IMR-90 (cell line): ENCODE data around the gene ARAP3. TPM values are rescaled to one million over a fixed set of nuclear protein-coding genes. Genes with fewer than 3 reads are reported as not detected.

Experiments
- ATAC-seq: fragments of 200-7000 bp; cut with Tn5 transposase; 2 replicates; pipeline ENCODE4 v1.9.1; 2020; ENCODE audit warnings: low read depth, mild to moderate bottlenecking, moderate library complexity
- BruUV-seq: library from RNA; stranded (reverse); fragments of 400-500 nt; replicated peaks from 2 replicates; lab custom pipeline; 2021; lab: Mats Ljungman, UMichigan
- CTCF ChIA-PET: fragments of 300-600 bp; formaldehyde crosslinking; extraction: SDS; loops from one replicate; lab custom pipeline; 2021; ENCODE audit warnings: antibody characterized with exemption; lab: Yijun Ruan, JAX
- POLR2A ChIA-PET: fragments of 300-600 bp; sonication (Branson Sonifier 250); formaldehyde crosslinking; loops from one replicate; lab custom pipeline; 2022; ENCODE audit warnings: antibody characterized with exemption; ENCODE audit not compliant: unreplicated experiment; lab: Charles Lee
- DNase-seq: peaks from one replicate; pipeline ENCODE4 v3.0.0; 2013
- H2AFZ ChIP-seq: replicated peaks from 2 replicates; pipeline ENCODE3; 2013; ENCODE audit warnings: low read length, mild to moderate bottlenecking; ENCODE audit not compliant: poor library complexity
- H2AK5ac ChIP-seq: 2 replicates; pipeline ENCODE4 v1.6.1; 2013; ENCODE audit warnings: low read depth, low read length, inconsistent platforms
- H2AK9ac ChIP-seq: replicated peaks from 2 replicates; pipeline ENCODE3; 2013; ENCODE audit warnings: mild to moderate bottlenecking, low read depth, low read length, moderate library complexity; ENCODE audit not compliant: poor library complexity
- H2BK120ac ChIP-seq: 2 replicates; pipeline ENCODE4 v1.6.1; 2013; ENCODE audit warnings: low read depth, low read length, inconsistent platforms
- H2BK15ac ChIP-seq: 3 replicates; pipeline ENCODE4 v1.6.1; 2013; ENCODE audit warnings: low read depth, low read length, inconsistent platforms
- H2BK20ac ChIP-seq: 2 replicates; pipeline ENCODE4 v1.6.1; 2013; ENCODE audit warnings: low read depth, mild to moderate bottlenecking, inconsistent platforms, low read length, moderate library complexity
- H2BK5ac ChIP-seq: 2 replicates; pipeline ENCODE4 v1.6.1; 2013; ENCODE audit warnings: mild to moderate bottlenecking, low read depth, low read length, inconsistent platforms; ENCODE audit not compliant: poor library complexity, severe bottlenecking
- H3K14ac ChIP-seq: replicated peaks from 2 replicates; pipeline ENCODE4 v1.6.1; 2013; ENCODE audit warnings: low read depth, low read length, inconsistent platforms
- H3K18ac ChIP-seq: 2 replicates; pipeline ENCODE4 v1.6.1; 2013; ENCODE audit warnings: low read depth, low read length, control low read depth
- H3K23ac ChIP-seq: 2 replicates; pipeline ENCODE4 v1.6.1; 2013; ENCODE audit warnings: low read depth, low read length, inconsistent platforms
- H3K27ac ChIP-seq: 2 replicates; pipeline ENCODE4 v1.5.1; 2013; ENCODE audit warnings: mild to moderate bottlenecking, control low read depth, low read length; ENCODE audit not compliant: insufficient read depth
- H3K27me3 ChIP-seq: 2 replicates; pipeline ENCODE4 v1.6.1; 2013; ENCODE audit warnings: low read length; ENCODE audit not compliant: control insufficient read depth, insufficient read depth
- H3K36me3 ChIP-seq: 2 replicates; pipeline ENCODE4 v1.6.1; 2013; ENCODE audit warnings: low read length, mixed read lengths; ENCODE audit not compliant: control insufficient read depth, insufficient read depth
- H3K4ac ChIP-seq: 2 replicates; pipeline ENCODE4 v1.6.1; 2013; ENCODE audit warnings: low read depth, low read length, inconsistent platforms
- H3K4me1 ChIP-seq: 2 replicates; pipeline ENCODE4 v1.6.1; 2013; ENCODE audit warnings: low read length, mixed read lengths; ENCODE audit not compliant: control insufficient read depth, insufficient read depth
- H3K4me2 ChIP-seq: 2 replicates; pipeline ENCODE4 v1.6.1; 2013; ENCODE audit warnings: low read depth, mild to moderate bottlenecking, control low read depth, low read length, moderate library complexity
- H3K4me3 ChIP-seq: 2 replicates; pipeline ENCODE4 v1.5.1; 2013; ENCODE audit warnings: low read depth, mild to moderate bottlenecking, control low read depth, low read length, moderate library complexity; ENCODE audit not compliant: insufficient read depth
- H3K56ac ChIP-seq: 2 replicates; pipeline ENCODE4 v1.6.1; 2013; ENCODE audit warnings: low read length, inconsistent platforms; ENCODE audit not compliant: insufficient read depth; ENCODE audit errors: extremely low read depth
- H3K79me1 ChIP-seq, 2 experiments: 2 replicates each; pipeline ENCODE4 v1.6.1; 2013; ENCODE audit warnings: low read length in 2 of 2, inconsistent platforms in 1 of 2, low read depth in 1 of 2
- H3K9ac ChIP-seq: 2 replicates; pipeline ENCODE4 v1.6.1; 2013; ENCODE audit warnings: low read depth, low read length, control low read depth
- H3K9me1 ChIP-seq: 2 replicates; pipeline ENCODE4 v1.6.1; 2013; ENCODE audit warnings: low read length, inconsistent platforms; ENCODE audit not compliant: insufficient read depth
- H3K9me3 ChIP-seq: 2 replicates; pipeline ENCODE4 v1.6.1; 2013; ENCODE audit warnings: low read length; ENCODE audit not compliant: control insufficient read depth, insufficient read depth
- H4K20me1 ChIP-seq: 2 replicates; pipeline ENCODE4 v1.6.1; 2013; ENCODE audit warnings: low read length, inconsistent platforms; ENCODE audit not compliant: insufficient read depth
- H4K5ac ChIP-seq: 2 replicates; pipeline ENCODE4 v1.6.1; 2013; ENCODE audit warnings: mild to moderate bottlenecking, low read depth, low read length, control low read depth
- H4K8ac ChIP-seq, 2 experiments: 2 replicates each; pipeline ENCODE4 v1.6.1; 2013; ENCODE audit warnings: low read depth in 2 of 2, low read length in 2 of 2, control low read depth in 1 of 2, inconsistent platforms in 1 of 2
- H4K91ac ChIP-seq: 2 replicates; pipeline ENCODE4 v1.6.1; 2013; ENCODE audit warnings: low read depth, low read length, inconsistent platforms; ENCODE audit not compliant: insufficient read depth
- BHLHE40 ChIP-seq: fragments of 150-350 bp; IDR thresholded peaks from 2 replicates; pipeline ENCODE4 v1.6.1; 2016; ENCODE audit warnings: mild to moderate bottlenecking, low read depth, low read length
- CHD1 ChIP-seq: IDR thresholded peaks from 2 replicates; pipeline ENCODE4 v1.6.1; 2012; ENCODE audit warnings: low read depth, low read length, improper control_type of control experiment
- FOS ChIP-seq: fragments of 150-350 bp; IDR thresholded peaks from 2 replicates; pipeline ENCODE4 v1.6.1; 2016; ENCODE audit warnings: low read depth, low read length
- MAFK ChIP-seq: IDR thresholded peaks from 2 replicates; pipeline ENCODE4 v1.6.1; 2012; ENCODE audit warnings: low read depth, low read length, improper control_type of control experiment
- MAZ ChIP-seq: IDR thresholded peaks from 2 replicates; pipeline ENCODE4 v1.6.1; 2012; ENCODE audit warnings: low read depth, mild to moderate bottlenecking, low read length, improper control_type of control experiment, moderate library complexity, borderline replicate concordance
- MXI1 ChIP-seq: IDR thresholded peaks from 2 replicates; pipeline ENCODE4 v1.6.1; 2012; ENCODE audit warnings: low read depth, mild to moderate bottlenecking, low read length, moderate library complexity, borderline replicate concordance
- NFE2L2 ChIP-seq: fragments of 150-350 bp; IDR thresholded peaks from 2 replicates; pipeline ENCODE4 v1.6.1; 2016; ENCODE audit warnings: low read depth, mild to moderate bottlenecking, low read length
- POLR2A ChIP-seq: IDR thresholded peaks from 2 replicates; pipeline ENCODE4 v1.6.1; 2012; ENCODE audit warnings: mild to moderate bottlenecking, low read depth, low read length
- RAD21 ChIP-seq: IDR thresholded peaks from 2 replicates; pipeline ENCODE4 v1.6.1; 2012; ENCODE audit warnings: low read length, improper control_type of control experiment
- RCOR1 ChIP-seq: IDR thresholded peaks from 2 replicates; pipeline ENCODE4 v1.6.1; 2012; ENCODE audit warnings: mild to moderate bottlenecking, low read length, improper control_type of control experiment; ENCODE audit not compliant: insufficient replicate concordance
- RFX5 ChIP-seq: IDR thresholded peaks from 2 replicates; pipeline ENCODE4 v1.8.0; 2012; ENCODE audit warnings: low read depth, mild to moderate bottlenecking, low read length, moderate library complexity
- WGBS, 2 experiments: methylation state at CpG; one replicate each; pipeline versions ENCODE4 v1.1.5 to v1.1.7; 2013; ENCODE audit warnings: missing lambda C conversion rate in 2 of 2; ENCODE audit not compliant: insufficient read length in 1 of 2; ENCODE audit errors: extremely low coverage in 2 of 2; 5-methylcytosine and 5-hydroxymethylcytosine counted together
- dilution Hi-C: fragments of 300-500 bp; cut with HindIII; formaldehyde crosslinking; loops from one replicate; pipeline ENCODE4 v1.14.3; 2018; ENCODE audit warnings: low sequenced_read_pairs; ENCODE audit not compliant: unreplicated experiment
- in situ Hi-C: fragments of 300-500 bp; cut with MboI; formaldehyde crosslinking; loops from 3 replicates; pipeline ENCODE4 v1.14.3; 2019; ENCODE audit warnings: low sequenced_read_pairs, inconsistent platforms, mixed read lengths
- intact Hi-C: fragments of 100-400 bp; cut with micrococcal nuclease; formaldehyde crosslinking; loops from 2 replicates; pipeline ENCODE4 v1.10.0; 2022
- polyA plus RNA-seq, 3 experiments: library from polyadenylated mRNA; depleted of rRNA; stranded (reverse); fragments of >200 nt; gene quantifications; 2 replicates each; pipeline ENCODE4 v1.2.3, GENCODE V29; 2012; ENCODE audit warnings: low replicate concordance in 1 of 3
- total RNA-seq: library from RNA; depleted of rRNA; stranded (reverse); fragments of >200 nt; gene quantifications from 2 replicates; pipeline ENCODE4 v1.2.3, GENCODE V29; 2012
- TF ChIP-seq, protein P1 (sequence below): fragments of 150-350 bp; IDR thresholded peaks from 2 replicates; pipeline ENCODE4 v1.6.1; 2016; ENCODE audit warnings: low read depth, mild to moderate bottlenecking, low read length, moderate library complexity, borderline replicate concordance
- TF ChIP-seq, protein P2 (sequence below): fragments of 150-350 bp; IDR thresholded peaks from 2 replicates; pipeline ENCODE4 v1.6.1; 2017; ENCODE audit warnings: mild to moderate bottlenecking, antibody characterized with exemption, low read length, low read depth
- TF ChIP-seq, protein P3 (sequence below): conservative IDR thresholded peaks from 2 replicates; pipeline ENCODE4 v1.5.1; 2012; ENCODE audit warnings: mild to moderate bottlenecking, low read depth, low read length, improper control_type of control experiment

Gene ARAP3
- total and polyA plus RNA-seq, 2 of the 4 experiments (the other 2 are of a cell fraction) = 2.2 to 6.9 TPM

DNA sequence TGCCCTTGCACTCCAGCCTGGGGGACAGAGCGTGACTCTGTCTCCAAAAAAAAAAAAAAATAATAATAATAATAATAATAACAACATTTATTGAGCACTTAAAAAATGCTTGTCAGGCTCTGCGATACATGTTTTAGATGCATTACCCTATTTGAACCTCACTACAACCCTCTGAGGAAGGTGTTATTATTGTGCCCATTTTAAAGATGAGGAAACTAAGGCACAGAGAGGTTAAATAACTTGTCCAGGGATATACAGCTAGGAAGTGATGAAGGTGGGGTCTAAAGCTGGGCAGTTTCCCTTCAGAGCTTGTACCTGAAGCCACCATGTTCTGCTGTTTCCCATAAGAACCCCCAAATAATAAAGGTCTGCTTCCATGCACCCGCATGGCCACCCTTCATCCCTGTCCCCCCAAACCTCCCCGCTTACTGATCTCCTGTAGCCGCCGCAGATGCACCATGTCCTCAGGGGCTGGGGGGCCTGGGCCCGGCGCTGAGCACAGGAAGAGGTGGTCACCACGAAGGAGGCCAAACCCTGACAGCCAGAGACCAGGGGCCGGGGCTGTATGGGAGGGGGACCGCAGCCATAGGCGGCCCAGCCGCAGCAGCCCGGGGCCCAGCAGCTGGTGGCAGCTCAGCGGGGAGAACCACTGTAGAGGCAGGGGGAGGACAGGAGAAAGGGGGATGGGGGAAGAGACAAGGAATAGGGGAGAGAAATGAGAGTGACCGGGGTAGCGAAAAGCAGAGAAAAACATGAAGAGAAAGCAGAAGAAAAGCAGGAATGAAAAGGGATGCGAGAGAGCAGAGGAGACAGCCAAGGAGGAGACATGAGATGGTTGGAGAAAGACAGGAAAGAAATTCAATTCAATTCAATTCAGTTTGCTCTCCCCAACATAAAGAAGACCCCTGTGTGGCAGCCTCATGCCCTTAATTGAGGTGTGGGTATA is 15.8 kb downstream of the ARAP3 start:
- dilution Hi-C loops = no loop called here
- H3K36me3 ChIP-seq = peaks cover 14% of the 10 kb centered on the region
- TF ChIP-seq CHD1 (no peak), MAFK (no peak), POLR2A (no peak), NFE2L2 (no peak), MAZ (no peak), RAD21 (no peak), MXI1 (no peak), BHLHE40 (no peak), RCOR1 (no peak), RFX5 (no peak), FOS (no peak)
- TF ChIP-seq, protein P1, sequence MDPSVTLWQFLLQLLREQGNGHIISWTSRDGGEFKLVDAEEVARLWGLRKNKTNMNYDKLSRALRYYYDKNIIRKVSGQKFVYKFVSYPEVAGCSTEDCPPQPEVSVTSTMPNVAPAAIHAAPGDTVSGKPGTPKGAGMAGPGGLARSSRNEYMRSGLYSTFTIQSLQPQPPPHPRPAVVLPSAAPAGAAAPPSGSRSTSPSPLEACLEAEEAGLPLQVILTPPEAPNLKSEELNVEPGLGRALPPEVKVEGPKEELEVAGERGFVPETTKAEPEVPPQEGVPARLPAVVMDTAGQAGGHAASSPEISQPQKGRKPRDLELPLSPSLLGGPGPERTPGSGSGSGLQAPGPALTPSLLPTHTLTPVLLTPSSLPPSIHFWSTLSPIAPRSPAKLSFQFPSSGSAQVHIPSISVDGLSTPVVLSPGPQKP = no peak
- TF ChIP-seq, protein P2, sequence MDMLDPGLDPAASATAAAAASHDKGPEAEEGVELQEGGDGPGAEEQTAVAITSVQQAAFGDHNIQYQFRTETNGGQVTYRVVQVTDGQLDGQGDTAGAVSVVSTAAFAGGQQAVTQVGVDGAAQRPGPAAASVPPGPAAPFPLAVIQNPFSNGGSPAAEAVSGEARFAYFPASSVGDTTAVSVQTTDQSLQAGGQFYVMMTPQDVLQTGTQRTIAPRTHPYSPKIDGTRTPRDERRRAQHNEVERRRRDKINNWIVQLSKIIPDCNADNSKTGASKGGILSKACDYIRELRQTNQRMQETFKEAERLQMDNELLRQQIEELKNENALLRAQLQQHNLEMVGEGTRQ = no peak
- TF ChIP-seq, protein P3, sequence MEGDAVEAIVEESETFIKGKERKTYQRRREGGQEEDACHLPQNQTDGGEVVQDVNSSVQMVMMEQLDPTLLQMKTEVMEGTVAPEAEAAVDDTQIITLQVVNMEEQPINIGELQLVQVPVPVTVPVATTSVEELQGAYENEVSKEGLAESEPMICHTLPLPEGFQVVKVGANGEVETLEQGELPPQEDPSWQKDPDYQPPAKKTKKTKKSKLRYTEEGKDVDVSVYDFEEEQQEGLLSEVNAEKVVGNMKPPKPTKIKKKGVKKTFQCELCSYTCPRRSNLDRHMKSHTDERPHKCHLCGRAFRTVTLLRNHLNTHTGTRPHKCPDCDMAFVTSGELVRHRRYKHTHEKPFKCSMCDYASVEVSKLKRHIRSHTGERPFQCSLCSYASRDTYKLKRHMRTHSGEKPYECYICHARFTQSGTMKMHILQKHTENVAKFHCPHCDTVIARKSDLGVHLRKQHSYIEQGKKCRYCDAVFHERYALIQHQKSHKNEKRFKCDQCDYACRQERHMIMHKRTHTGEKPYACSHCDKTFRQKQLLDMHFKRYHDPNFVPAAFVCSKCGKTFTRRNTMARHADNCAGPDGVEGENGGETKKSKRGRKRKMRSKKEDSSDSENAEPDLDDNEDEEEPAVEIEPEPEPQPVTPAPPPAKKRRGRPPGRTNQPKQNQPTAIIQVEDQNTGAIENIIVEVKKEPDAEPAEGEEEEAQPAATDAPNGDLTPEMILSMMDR = no peak

More for the DNA sequence above, 15.8 kb downstream of the ARAP3 start:
- Histone ChIP-seq H3K9me3 (no peaks in the 10 kb centered on the region), H4K5ac (no peak overlapping the region), H3K9me1 (no peaks in the 10 kb centered on the region), H3K4me3 (no peak overlapping the region), H4K20me1 (no peaks in the 10 kb centered on the region), H3K79me1 (no peaks in the 10 kb centered on the region), H3K23ac (no peak overlapping the region), H2BK120ac (no peak overlapping the region), H3K18ac (no peak overlapping the region), H4K8ac (no peak overlapping the region), H3K4me2 (no peak overlapping the region), H4K91ac (no peak overlapping the region), H2AFZ (no peak overlapping the region), H3K4ac (no peak overlapping the region), H3K27ac (no peak overlapping the region), H2BK20ac (no peak overlapping the region), H3K27me3 (no peaks in the 10 kb centered on the region), H3K4me1 (no peaks in the 10 kb centered on the region), H3K14ac (no peak overlapping the region), H3K56ac (no peak overlapping the region), H2AK9ac (no peak overlapping the region), H3K9ac (no peak overlapping the region), H2AK5ac (no peak overlapping the region), H2BK5ac (no peak overlapping the region), H2BK15ac (no peak overlapping the region)
- ATAC-seq (no peak), DNase-seq (no peak)
- CTCF ChIA-PET = interaction anchor here (0.7 kb wide), 1 partner anchor 164 kb away, joined by 3 read pairs; no protein-coding TSS in a partner anchor
- POLR2A ChIA-PET = no interaction called here
- intact Hi-C loops (loop anchor here (1.0 to 2.0 kb wide), 4 partner anchors 26 to 294 kb away; no protein-coding TSS in a partner anchor), in situ Hi-C loops (no loop called here)
- no TSS peak for BruUV-seq
- WGBS, 2 experiments = 81% methylated on average over 5 of the region's 18 CpGs; no CpG with 5 or more reads in 1 of the 2 experiments
